PFSK-1 (cell line): ENCODE measurements around the gene NUCB2.

Source experiments
- POLR2AphosphoS5 ChIP-seq: IDR thresholded peaks from 2 replicates; pipeline ENCODE4 v1.6.1; 2012; ENCODE audit warnings: low read depth, mild to moderate bottlenecking, control low read depth, low read length, moderate library complexity
- REST ChIP-seq, 2 experiments: IDR thresholded peaks; 2 replicates each; pipeline versions ENCODE4 v1.6.1 to v1.8.0; 2011 to 2012; ENCODE audit warnings: low read depth in 2 of 2, low read length in 2 of 2, control low read depth in 1 of 2, inconsistent platforms in 1 of 2, mild to moderate bottlenecking in 1 of 2, moderate library complexity in 1 of 2; ENCODE audit not compliant: insufficient read depth in 1 of 2
- TAF1 ChIP-seq: IDR thresholded peaks from 2 replicates; pipeline ENCODE4 v1.6.1; 2012; ENCODE audit warnings: low read length, control low read depth, borderline replicate concordance; ENCODE audit not compliant: insufficient read depth

GRCh38 chr11:17250561-17251350, 25.8 kb upstream of the NUCB2 start:
- TF ChIP-seq POLR2AphosphoS5 (no peak), REST (IDR thresholded peaks at IDR 0.05; ENCODE audit: insufficient read depth in 1 of 2, low read depth in 2 of 2, low read length in 2 of 2) (no peak), TAF1 (no peak)
